ENCODE data around the gene CHCHD6. TPM values are rescaled to one million over a fixed set of nuclear protein-coding genes. Genes with fewer than 3 reads are reported as not detected.

CHCHD6 gene
- total and polyA plus RNA-seq, 2 experiments from 2014 or later, result 15.8 to 21.4 TPM

DNA sequence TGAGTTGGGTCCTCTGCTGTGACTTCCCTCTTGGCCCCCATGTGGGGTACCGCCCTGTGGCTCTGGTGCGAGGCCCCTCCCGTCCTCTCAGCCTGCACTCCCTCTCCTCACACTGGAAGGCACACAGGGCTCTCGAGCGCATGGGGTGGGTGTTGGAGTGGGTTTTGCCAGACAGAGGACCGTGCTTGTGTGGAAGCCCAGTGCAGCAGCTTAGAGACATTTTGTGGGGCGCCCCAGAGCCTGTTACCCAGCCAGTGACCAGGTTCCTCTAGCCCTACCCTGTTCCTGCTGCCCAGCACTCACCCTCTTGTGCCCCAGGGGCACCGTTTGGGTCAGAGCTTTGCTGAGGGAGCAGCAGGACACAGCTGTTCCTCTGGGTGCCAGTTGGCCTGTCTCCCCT is 288.7 kb downstream of the CHCHD6 start:
- DNase-seq, result no peak
- Histone ChIP-seq H3K36me3 (ENCODE audit: low read depth) (no peaks in the 10 kb centered on the region; the same call in 1 of the 2 replicates), H3K27me3 (replicated peaks; ENCODE audit: insufficient read depth) (no peaks in the 10 kb centered on the region), H3K9ac (no peak overlapping the region), H3F3A (ENCODE audit: insufficient read depth) (no peaks in the 10 kb centered on the region), H3K79me2 (ENCODE audit: insufficient read depth) (peaks cover 100% of the 10 kb centered on the region), H3K4me1 (ENCODE audit: insufficient read depth) (peaks cover 6% of the 10 kb centered on the region), H3K4me2 (ENCODE audit: unreplicated experiment) (no peak overlapping the region), H2AFZ (no peak overlapping the region), H3K9me3 (ENCODE audit: low read depth) (no peaks in the 10 kb centered on the region), H4K20me1 (ENCODE audit: insufficient read depth) (no peaks in the 10 kb centered on the region), H3K9me2 (ENCODE audit: insufficient read depth) (no peaks in the 10 kb centered on the region), H3K4me3 (no peak overlapping the region), H3K27ac (no peak overlapping the region)
- no peak for TF ChIP-seq EZH2phosphoT487 (IDR thresholded peaks at IDR 0.05; ENCODE audit: insufficient read depth, low read depth)
- no peak for TF ChIP-seq EZH2 (IDR thresholded peaks at IDR 0.05; ENCODE audit: insufficient read depth, poor library complexity, severe bottlenecking)
- WGBS, 2 experiments (ENCODE audit: low coverage in 1 of 2, low lambda C conversion rate in 2 of 2, missing lambda C conversion rate in 2 of 2), result 67 to 70% methylated on average over 8 of the region's 8 CpGs
- in situ Hi-C loops (cut with MboI), result no loop called here

DNA sequence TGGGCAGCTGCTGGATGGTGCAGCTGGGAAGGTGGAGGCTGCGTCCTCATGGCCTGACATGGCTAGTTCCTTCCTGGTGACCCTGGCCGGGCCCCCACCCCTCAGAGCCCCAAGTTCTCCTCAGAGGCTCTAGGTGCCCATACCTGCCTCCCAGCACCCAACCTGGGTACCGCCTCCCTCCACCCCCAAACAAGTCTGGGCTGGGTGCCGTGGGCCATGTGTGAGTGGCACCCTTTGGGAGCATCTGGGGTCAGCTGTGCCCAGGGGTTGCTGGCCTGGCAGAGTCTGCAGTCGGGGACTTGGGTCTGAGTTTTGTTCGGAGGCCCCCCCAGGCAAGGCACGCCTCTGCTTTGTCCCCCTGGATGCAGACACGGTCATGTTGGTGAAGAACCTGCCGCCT is 289.4 kb downstream of the CHCHD6 start:
- in situ Hi-C loops (cut with MboI), result no loop called here

DNA sequence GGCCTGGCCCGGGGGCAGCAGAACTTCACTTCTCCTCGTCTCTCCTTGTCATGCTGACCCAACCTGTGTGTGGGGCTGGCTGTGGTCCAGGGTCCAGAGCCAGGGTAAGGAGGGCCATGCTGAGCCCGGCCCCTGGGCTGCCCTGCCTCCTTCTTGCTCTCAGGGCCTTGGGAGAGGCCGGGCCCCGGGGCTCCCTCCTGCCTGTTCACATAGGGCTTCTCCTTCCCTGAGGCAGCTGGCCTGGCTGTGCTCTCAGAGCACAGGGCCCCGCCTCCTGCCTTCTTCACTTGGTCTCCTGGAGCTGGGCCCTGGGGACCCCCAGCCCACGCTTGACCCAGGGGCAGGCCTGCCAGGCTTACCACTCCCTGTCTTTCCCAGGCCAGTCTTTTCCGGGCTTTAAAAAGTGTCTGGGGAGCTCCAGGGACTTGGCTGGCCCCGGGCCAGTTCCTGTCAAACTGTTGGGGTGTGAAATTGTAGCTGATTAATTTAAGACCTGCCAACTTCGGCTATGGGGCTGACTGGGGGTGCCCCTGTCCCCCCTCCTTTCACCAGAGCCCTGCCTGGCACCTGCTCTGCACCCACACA is 290.7 kb downstream of the CHCHD6 start:
- Histone ChIP-seq H3K27ac (no peak overlapping the region), H3K9me2 (ENCODE audit: insufficient read depth) (no peaks in the 10 kb centered on the region), H3K27me3 (replicated peaks; ENCODE audit: insufficient read depth) (no peaks in the 10 kb centered on the region), H3K36me3 (ENCODE audit: low read depth) (no peaks in the 10 kb centered on the region; the same call in 1 of the 2 replicates), H3K4me3 (no peak overlapping the region), H3K79me2 (ENCODE audit: insufficient read depth) (peaks cover 100% of the 10 kb centered on the region), H3K4me2 (ENCODE audit: unreplicated experiment) (no peak overlapping the region), H2AFZ (no peak overlapping the region), H3K9me3 (ENCODE audit: low read depth) (no peaks in the 10 kb centered on the region), H3K9ac (no peak overlapping the region), H3K4me1 (ENCODE audit: insufficient read depth) (peaks cover 6% of the 10 kb centered on the region), H3F3A (ENCODE audit: insufficient read depth) (no peaks in the 10 kb centered on the region), H4K20me1 (ENCODE audit: insufficient read depth) (no peaks in the 10 kb centered on the region)
- WGBS, 2 experiments (ENCODE audit: low coverage in 1 of 2, low lambda C conversion rate in 2 of 2, missing lambda C conversion rate in 2 of 2), result 40 to 49% methylated on average over 9 to 10 of the region's 10 CpGs
- DNase-seq, result no peak
- TF ChIP-seq EZH2 (IDR thresholded peaks at IDR 0.05; ENCODE audit: insufficient read depth, poor library complexity, severe bottlenecking) (no peak), EZH2phosphoT487 (IDR thresholded peaks at IDR 0.05; ENCODE audit: insufficient read depth, low read depth) (no peak)
- in situ Hi-C loops (cut with MboI), result no loop called here

More for the DNA sequence above, 289.4 kb downstream of the CHCHD6 start:
- H3F3A ChIP-seq (ENCODE audit: insufficient read depth), result no peaks in the 10 kb centered on the region
- DNase-seq, result no peak
- H3K79me2 ChIP-seq (ENCODE audit: insufficient read depth), result peaks cover 100% of the 10 kb centered on the region
- no peak overlapping the region for H3K9ac ChIP-seq
- 92 to 93% methylated on average over 8 to 9 of the region's 9 CpGs for WGBS, 2 experiments (ENCODE audit: low coverage in 1 of 2, low lambda C conversion rate in 2 of 2, missing lambda C conversion rate in 2 of 2)
- H3K4me2 ChIP-seq (ENCODE audit: unreplicated experiment), result no peak overlapping the region
- no peak overlapping the region for H3K27ac ChIP-seq
- no peaks in the 10 kb centered on the region for H3K9me3 ChIP-seq (ENCODE audit: low read depth)
- H3K4me1 ChIP-seq (ENCODE audit: insufficient read depth), result peaks cover 6% of the 10 kb centered on the region
- H4K20me1 ChIP-seq (ENCODE audit: insufficient read depth), result no peaks in the 10 kb centered on the region
- no peaks in the 10 kb centered on the region for H3K27me3 ChIP-seq (replicated peaks; ENCODE audit: insufficient read depth)
- no peaks in the 10 kb centered on the region for H3K9me2 ChIP-seq (ENCODE audit: insufficient read depth)
- no peak overlapping the region for H3K4me3 ChIP-seq
- H3K36me3 ChIP-seq (ENCODE audit: low read depth), result no peaks in the 10 kb centered on the region; the same call in 1 of the 2 replicates
- H2AFZ ChIP-seq, result no peak overlapping the region
- TF ChIP-seq EZH2 (IDR thresholded peaks at IDR 0.05; ENCODE audit: insufficient read depth, poor library complexity, severe bottlenecking) (no peak), EZH2phosphoT487 (IDR thresholded peaks at IDR 0.05; ENCODE audit: insufficient read depth, low read depth) (no peak)

DNA sequence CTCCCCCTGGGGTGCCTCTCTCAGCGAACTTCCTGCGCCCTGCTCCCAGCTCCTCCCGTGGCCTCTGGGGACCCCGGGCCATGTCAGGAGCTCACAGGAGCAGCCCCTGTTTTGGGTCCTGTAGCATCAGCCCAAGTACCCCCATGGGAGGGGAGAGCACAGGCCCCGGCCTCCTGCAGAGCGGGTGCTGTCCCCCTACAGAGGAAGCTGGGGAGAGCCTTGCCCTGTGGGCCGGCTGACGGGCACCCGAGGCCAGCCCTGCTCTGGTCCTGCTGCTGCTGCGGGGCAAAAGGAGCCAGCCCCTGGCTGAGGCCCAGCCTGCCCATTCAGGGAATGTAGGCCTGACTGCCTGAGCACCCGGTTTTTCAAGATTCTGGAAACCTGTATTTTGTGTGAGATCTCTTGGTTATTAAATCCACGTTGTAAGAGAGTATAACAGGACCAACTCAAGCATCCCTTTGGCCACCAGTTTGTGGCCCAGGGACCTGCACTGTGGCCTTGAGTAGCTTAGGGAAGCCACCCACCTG is 291.3 kb downstream of the CHCHD6 start:
- H3K9me2 ChIP-seq (ENCODE audit: insufficient read depth), result no peaks in the 10 kb centered on the region
- peaks cover 6% of the 10 kb centered on the region for H3K4me1 ChIP-seq (ENCODE audit: insufficient read depth)
- no peaks in the 10 kb centered on the region for H4K20me1 ChIP-seq (ENCODE audit: insufficient read depth)
- no peak overlapping the region for H2AFZ ChIP-seq
- H3K36me3 ChIP-seq (ENCODE audit: low read depth), result no peaks in the 10 kb centered on the region; the same call in 1 of the 2 replicates
- H3K9ac ChIP-seq, result no peak overlapping the region
- DNase-seq, result no peak
- no peaks in the 10 kb centered on the region for H3F3A ChIP-seq (ENCODE audit: insufficient read depth)
- in situ Hi-C loops (cut with MboI), result no loop called here
- H3K4me2 ChIP-seq (ENCODE audit: unreplicated experiment), result no peak overlapping the region
- no peaks in the 10 kb centered on the region for H3K9me3 ChIP-seq (ENCODE audit: low read depth)
- no peaks in the 10 kb centered on the region for H3K27me3 ChIP-seq (replicated peaks; ENCODE audit: insufficient read depth)
- H3K27ac ChIP-seq, result no peak overlapping the region
- peaks cover 100% of the 10 kb centered on the region for H3K79me2 ChIP-seq (ENCODE audit: insufficient read depth)
- no peak overlapping the region for H3K4me3 ChIP-seq
- 76 to 78% methylated on average over 10 to 12 of the region's 12 CpGs for WGBS, 2 experiments (ENCODE audit: low coverage in 1 of 2, low lambda C conversion rate in 2 of 2, missing lambda C conversion rate in 2 of 2)
- TF ChIP-seq EZH2phosphoT487 (IDR thresholded peaks at IDR 0.05; ENCODE audit: insufficient read depth, low read depth) (no peak), EZH2 (IDR thresholded peaks at IDR 0.05; ENCODE audit: insufficient read depth, poor library complexity, severe bottlenecking) (no peak)
